ENCODE measurements around the gene ZDHHC20.

ZDHHC20 gene

DNA sequence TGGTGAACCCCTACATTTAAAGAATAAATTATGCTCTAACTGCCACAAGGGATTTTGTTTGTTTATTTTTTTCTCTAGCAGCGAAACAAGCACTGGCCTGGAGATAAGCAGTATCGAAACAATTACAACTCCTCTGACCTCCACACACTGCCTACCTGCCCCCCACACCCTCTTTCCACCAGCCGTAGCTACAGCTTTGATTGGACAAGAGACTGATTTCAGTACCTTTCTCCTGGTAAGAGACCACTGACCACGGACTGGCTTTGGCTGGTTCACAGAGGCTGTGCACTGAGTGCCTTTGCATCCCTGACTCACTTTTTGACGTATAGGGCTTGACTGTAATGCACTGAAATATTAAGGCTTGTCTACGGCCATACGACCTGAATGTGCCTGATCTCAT is 7.4 kb upstream of the ZDHHC20 start:
- H3K36me3 ChIP-seq (ENCODE audit: control insufficient read depth, insufficient read depth, low read length): no peaks in the 10 kb centered on the region
- peaks cover 14% of the 10 kb centered on the region for H3K4me1 ChIP-seq (ENCODE audit: control insufficient read depth, insufficient read depth, low read length)
- no peak overlapping the region for H3K27ac ChIP-seq (ENCODE audit: low read depth, low read length)
- no peaks in the 10 kb centered on the region for H3K27me3 ChIP-seq (ENCODE audit: control insufficient read depth, insufficient read depth, low read length)
- H3K9me3 ChIP-seq (ENCODE audit: control insufficient read depth, insufficient read depth, low read depth, low read length): no peaks in the 10 kb centered on the region
- no peak overlapping the region for H3K4me3 ChIP-seq (ENCODE audit: low read depth, low read length)
- no peak overlapping the region for H3K9ac ChIP-seq (ENCODE audit: low read length)

DNA sequence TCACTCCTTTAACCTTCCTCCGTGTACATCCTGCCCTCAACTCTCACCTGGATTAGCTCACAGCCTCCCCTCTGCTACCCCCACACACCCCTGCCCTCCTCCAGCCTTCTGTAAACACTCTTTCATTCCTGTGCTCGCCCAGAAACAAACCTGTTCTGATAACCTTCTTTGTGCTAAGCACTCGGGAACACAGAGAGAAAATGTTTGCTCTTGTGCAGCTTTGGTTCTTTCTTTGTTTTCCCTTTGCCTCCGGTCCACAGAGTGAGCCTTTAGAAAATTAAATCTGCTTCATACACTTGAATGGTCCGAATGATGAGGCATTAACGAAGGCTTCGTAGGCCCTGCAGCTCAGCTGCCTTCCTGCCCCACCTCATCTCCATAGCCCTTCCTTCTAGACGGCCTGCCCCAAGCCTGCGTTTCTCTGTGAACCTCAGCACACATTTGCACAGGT is 6.6 kb upstream of the ZDHHC20 start:
- Histone ChIP-seq H3K9ac (ENCODE audit: low read length) (no peak overlapping the region), H3K36me3 (ENCODE audit: control insufficient read depth, insufficient read depth, low read length) (no peaks in the 10 kb centered on the region), H3K4me3 (ENCODE audit: low read depth, low read length) (no peak overlapping the region), H3K4me1 (ENCODE audit: control insufficient read depth, insufficient read depth, low read length) (peaks cover 14% of the 10 kb centered on the region), H3K9me3 (ENCODE audit: control insufficient read depth, insufficient read depth, low read depth, low read length) (no peaks in the 10 kb centered on the region), H3K27me3 (ENCODE audit: control insufficient read depth, insufficient read depth, low read length) (no peaks in the 10 kb centered on the region), H3K27ac (ENCODE audit: low read depth, low read length) (no peak overlapping the region)

DNA sequence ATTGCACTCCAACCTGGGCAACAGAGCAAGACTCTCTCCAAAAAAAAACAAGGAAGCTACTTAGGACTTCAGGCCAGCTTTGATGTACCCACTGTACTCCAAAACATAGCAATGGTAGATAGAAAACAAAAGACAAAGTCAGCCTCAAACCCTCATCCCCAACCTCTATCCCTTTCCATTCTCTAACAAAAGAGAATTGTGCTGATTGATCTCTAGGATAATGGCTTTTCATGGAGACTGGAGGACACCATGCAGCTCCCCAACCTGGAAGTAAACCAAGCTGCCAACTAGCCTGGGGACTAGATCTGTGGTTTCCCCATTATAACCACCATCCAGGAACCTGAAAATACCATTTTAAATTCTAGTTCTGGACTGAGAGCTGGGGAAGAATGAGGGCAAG is 4.3 kb upstream of the ZDHHC20 start:
- Histone ChIP-seq H3K27ac (ENCODE audit: low read depth, low read length) (no peak overlapping the region), H3K9ac (ENCODE audit: low read length) (no peak overlapping the region), H3K4me3 (ENCODE audit: low read depth, low read length) (no peak overlapping the region), H3K4me1 (ENCODE audit: control insufficient read depth, insufficient read depth, low read length) (peaks cover 20% of the 10 kb centered on the region), H3K27me3 (ENCODE audit: control insufficient read depth, insufficient read depth, low read length) (no peaks in the 10 kb centered on the region), H3K9me3 (ENCODE audit: control insufficient read depth, insufficient read depth, low read depth, low read length) (no peaks in the 10 kb centered on the region), H3K36me3 (ENCODE audit: control insufficient read depth, insufficient read depth, low read length) (peaks cover 2% of the 10 kb centered on the region; the same call in 1 of the 2 replicates)

DNA sequence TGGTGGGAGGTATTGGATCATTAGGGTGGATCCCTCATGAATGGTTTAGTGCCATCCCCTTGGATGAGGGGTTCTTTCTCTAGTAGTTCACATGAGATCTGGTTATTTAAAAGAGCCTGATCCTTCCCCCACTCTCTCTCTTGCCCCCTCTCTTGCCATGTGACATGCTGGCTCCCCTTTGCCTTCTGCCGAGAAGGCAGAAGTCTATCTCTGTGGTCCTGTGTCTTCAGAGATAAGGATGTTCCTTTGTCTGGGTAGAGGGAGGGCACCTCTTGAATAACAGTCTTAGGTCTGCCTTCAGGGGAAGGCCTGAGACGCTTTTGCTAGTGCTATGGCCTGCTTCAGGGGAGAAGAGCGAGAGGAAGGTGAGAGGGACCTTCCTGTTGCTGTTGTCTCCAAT is 2.0 kb upstream of the ZDHHC20 start:
- no peaks in the 10 kb centered on the region for H3K27me3 ChIP-seq (ENCODE audit: control insufficient read depth, insufficient read depth, low read length)
- H3K4me1 ChIP-seq (ENCODE audit: control insufficient read depth, insufficient read depth, low read length): peaks cover 20% of the 10 kb centered on the region
- H3K4me3 ChIP-seq (ENCODE audit: low read depth, low read length): no peak overlapping the region
- peaks cover 2% of the 10 kb centered on the region; the same call in 1 of the 2 replicates for H3K36me3 ChIP-seq (ENCODE audit: control insufficient read depth, insufficient read depth, low read length)
- H3K9me3 ChIP-seq (ENCODE audit: control insufficient read depth, insufficient read depth, low read depth, low read length): no peaks in the 10 kb centered on the region
- H3K27ac ChIP-seq (ENCODE audit: low read depth, low read length): no peak overlapping the region
- no peak overlapping the region for H3K9ac ChIP-seq (ENCODE audit: low read length)

DNA sequence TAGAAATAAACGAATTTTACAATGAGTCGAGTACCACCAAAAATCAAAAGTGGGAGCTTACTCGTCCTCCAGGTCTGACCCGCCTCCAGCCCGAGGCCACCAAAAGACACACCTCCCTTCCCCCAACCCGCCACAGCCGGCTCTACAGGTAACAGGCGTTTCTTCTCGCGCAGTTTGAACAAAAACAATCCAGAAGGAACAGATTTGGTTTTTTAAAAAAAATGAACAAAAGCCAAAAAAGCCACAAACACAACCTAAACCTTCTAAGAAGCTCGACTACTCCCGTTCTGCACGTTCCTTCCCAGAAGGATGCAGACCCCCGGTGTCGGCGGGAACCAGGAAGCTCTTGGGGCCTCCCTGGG is 671 bp downstream of the ZDHHC20 start:
- H3K27me3 ChIP-seq (ENCODE audit: control insufficient read depth, insufficient read depth, low read length): no peaks in the 10 kb centered on the region
- H3K27ac ChIP-seq (ENCODE audit: low read depth, low read length): peak overlapping the region; percentile 95
- H3K4me3 ChIP-seq (ENCODE audit: low read depth, low read length): peak overlapping the region; percentile 100
- H3K36me3 ChIP-seq (ENCODE audit: control insufficient read depth, insufficient read depth, low read length): peaks cover 2% of the 10 kb centered on the region; the same call in 1 of the 2 replicates
- peaks cover 8% of the 10 kb centered on the region; the same call in 1 of the 2 replicates for H3K9me3 ChIP-seq (ENCODE audit: control insufficient read depth, insufficient read depth, low read depth, low read length)
- peaks cover 11% of the 10 kb centered on the region for H3K4me1 ChIP-seq (ENCODE audit: control insufficient read depth, insufficient read depth, low read length)
- H3K9ac ChIP-seq (ENCODE audit: low read length): peak overlapping the region; percentile 99

DNA sequence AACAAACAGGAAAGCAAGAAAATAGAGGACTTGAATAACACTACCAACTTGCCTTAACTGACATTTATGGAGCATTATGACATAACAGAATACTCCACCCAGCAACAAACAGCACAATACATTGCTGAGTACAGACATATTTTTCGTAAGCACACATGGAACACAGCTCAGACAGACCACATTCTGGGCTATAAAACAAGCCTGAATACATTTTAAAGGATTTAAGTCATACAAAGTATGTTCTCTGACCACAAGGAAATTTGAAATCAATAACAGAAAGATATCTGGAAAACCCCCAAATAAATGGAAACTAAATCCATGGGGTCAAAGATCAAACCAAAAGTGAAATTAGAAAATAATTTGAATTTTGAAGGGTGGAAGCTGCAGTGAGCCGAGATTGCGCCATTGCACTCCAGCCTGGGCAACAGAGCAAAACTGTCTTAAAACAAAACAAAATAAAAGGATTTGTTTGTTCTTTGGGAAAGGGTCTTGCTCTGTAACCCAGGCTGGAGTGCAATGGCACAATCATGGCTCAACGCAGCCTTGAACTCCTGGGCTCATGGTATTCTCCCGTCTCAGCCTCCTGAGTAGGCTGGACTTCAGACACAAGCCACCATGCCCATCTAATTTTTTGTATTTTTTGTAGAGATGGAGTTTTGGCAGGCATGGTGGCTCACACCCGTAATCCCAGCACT is 5.6 kb downstream of the ZDHHC20 start:
- H3K4me3 ChIP-seq (ENCODE audit: low read depth, low read length): no peak overlapping the region
- H3K9me3 ChIP-seq (ENCODE audit: control insufficient read depth, insufficient read depth, low read depth, low read length): peaks cover 30% of the 10 kb centered on the region
- peaks cover 9% of the 10 kb centered on the region for H3K36me3 ChIP-seq (ENCODE audit: control insufficient read depth, insufficient read depth, low read length)
- peaks cover 5% of the 10 kb centered on the region; the same call in 1 of the 2 replicates for H3K4me1 ChIP-seq (ENCODE audit: control insufficient read depth, insufficient read depth, low read length)
- H3K9ac ChIP-seq (ENCODE audit: low read length): no peak overlapping the region
- H3K27me3 ChIP-seq (ENCODE audit: control insufficient read depth, insufficient read depth, low read length): no peaks in the 10 kb centered on the region
- H3K27ac ChIP-seq (ENCODE audit: low read depth, low read length): no peak overlapping the region

DNA sequence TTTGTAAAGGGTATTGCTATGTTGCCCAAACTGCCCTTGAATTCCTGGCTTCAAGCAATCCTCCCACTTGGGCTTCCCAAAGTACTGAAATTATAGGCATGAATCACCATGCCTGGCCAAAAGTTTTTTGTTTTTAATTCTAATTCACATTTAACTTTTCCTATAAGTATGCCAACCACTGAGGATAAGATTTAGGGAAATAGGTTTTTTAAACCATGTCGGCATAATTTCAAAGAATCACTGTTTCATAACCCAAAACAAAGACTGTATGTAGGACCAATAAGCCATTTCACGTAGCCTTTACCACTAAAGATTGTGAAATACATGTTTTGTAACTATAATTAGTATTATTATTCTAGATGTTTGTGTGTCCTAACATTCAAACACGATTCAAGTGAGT is 8.2 kb downstream of the ZDHHC20 start:
- Histone ChIP-seq H3K36me3 (ENCODE audit: control insufficient read depth, insufficient read depth, low read length) (peaks cover 12% of the 10 kb centered on the region), H3K9me3 (ENCODE audit: control insufficient read depth, insufficient read depth, low read depth, low read length) (peaks cover 40% of the 10 kb centered on the region), H3K27me3 (ENCODE audit: control insufficient read depth, insufficient read depth, low read length) (no peaks in the 10 kb centered on the region), H3K4me1 (ENCODE audit: control insufficient read depth, insufficient read depth, low read length) (no peaks in the 10 kb centered on the region), H3K27ac (ENCODE audit: low read depth, low read length) (no peak overlapping the region), H3K9ac (ENCODE audit: low read length) (no peak overlapping the region), H3K4me3 (ENCODE audit: low read depth, low read length) (no peak overlapping the region)

DNA sequence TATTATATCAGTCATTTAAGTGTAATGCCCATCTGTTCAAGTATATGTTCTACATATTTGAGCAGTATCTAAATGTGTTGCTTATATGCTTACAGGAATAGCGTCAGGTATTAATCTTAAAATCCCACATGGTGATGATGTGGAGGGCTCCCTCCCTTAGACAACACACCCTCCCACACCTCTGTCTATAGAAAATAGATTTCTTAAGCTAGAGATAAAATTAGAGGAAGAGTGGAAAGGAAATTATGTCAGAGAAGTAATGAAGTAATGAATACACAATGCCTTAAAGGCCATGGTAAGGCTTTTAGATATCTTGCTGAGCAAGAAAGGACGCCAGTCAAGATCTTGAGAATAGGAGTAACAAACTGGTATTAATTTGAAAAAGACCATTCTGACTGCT is 12.4 kb downstream of the ZDHHC20 start:
- H3K27me3 ChIP-seq (ENCODE audit: control insufficient read depth, insufficient read depth, low read length): no peaks in the 10 kb centered on the region
- H3K4me3 ChIP-seq (ENCODE audit: low read depth, low read length): no peak overlapping the region

GRCh38 chr13:21445759-21446158 is 13.3 kb downstream of the ZDHHC20 start:
- Histone ChIP-seq H3K9me3 (ENCODE audit: control insufficient read depth, insufficient read depth, low read depth, low read length) (peaks cover 40% of the 10 kb centered on the region; the same call in 1 of the 2 replicates), H3K27ac (ENCODE audit: low read depth, low read length) (no peak overlapping the region), H3K9ac (ENCODE audit: low read length) (no peak overlapping the region), H3K4me1 (ENCODE audit: control insufficient read depth, insufficient read depth, low read length) (no peaks in the 10 kb centered on the region), H3K36me3 (ENCODE audit: control insufficient read depth, insufficient read depth, low read length) (peaks cover 17% of the 10 kb centered on the region), H3K4me3 (ENCODE audit: low read depth, low read length) (no peak overlapping the region), H3K27me3 (ENCODE audit: control insufficient read depth, insufficient read depth, low read length) (no peaks in the 10 kb centered on the region)

More for the DNA sequence above, 12.4 kb downstream of the ZDHHC20 start:
- no peak overlapping the region for H3K27ac ChIP-seq (ENCODE audit: low read depth, low read length)
- H3K9me3 ChIP-seq (ENCODE audit: control insufficient read depth, insufficient read depth, low read depth, low read length): peaks cover 40% of the 10 kb centered on the region; the same call in 1 of the 2 replicates
- H3K9ac ChIP-seq (ENCODE audit: low read length): no peak overlapping the region
- no peaks in the 10 kb centered on the region for H3K4me1 ChIP-seq (ENCODE audit: control insufficient read depth, insufficient read depth, low read length)
- peaks cover 17% of the 10 kb centered on the region for H3K36me3 ChIP-seq (ENCODE audit: control insufficient read depth, insufficient read depth, low read length)

DNA sequence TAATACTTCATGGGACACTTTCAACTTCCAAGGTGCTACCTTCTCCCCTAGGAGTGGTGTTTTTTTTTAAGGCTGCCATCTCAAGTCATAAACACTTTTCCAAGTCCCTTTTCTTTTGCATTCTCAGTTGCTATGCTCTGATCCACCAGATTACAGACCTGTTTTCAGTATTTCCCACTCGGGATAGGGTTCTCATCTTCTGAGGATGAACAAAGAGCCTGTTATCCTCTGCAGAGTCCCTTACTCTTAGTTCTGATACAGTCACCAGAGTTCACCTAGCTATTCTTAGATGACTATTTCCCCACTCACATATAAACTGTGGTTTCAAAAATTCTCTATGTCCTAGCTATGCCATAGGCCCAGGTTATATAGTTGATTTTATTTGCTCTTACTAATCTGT is 15.9 kb downstream of the ZDHHC20 start:
- Histone ChIP-seq H3K36me3 (ENCODE audit: control insufficient read depth, insufficient read depth, low read length) (peaks cover 12% of the 10 kb centered on the region; the same call in 1 of the 2 replicates), H3K4me1 (ENCODE audit: control insufficient read depth, insufficient read depth, low read length) (no peaks in the 10 kb centered on the region), H3K9me3 (ENCODE audit: control insufficient read depth, insufficient read depth, low read depth, low read length) (peaks cover 49% of the 10 kb centered on the region), H3K9ac (ENCODE audit: low read length) (no peak overlapping the region), H3K4me3 (ENCODE audit: low read depth, low read length) (no peak overlapping the region), H3K27ac (ENCODE audit: low read depth, low read length) (no peak overlapping the region), H3K27me3 (ENCODE audit: control insufficient read depth, insufficient read depth, low read length) (no peaks in the 10 kb centered on the region)

- no peak overlapping the region for H3K9ac ChIP-seq (ENCODE audit: low read length)
- H3K9me3 ChIP-seq (ENCODE audit: control insufficient read depth, insufficient read depth, low read depth, low read length): peaks cover 40% of the 10 kb centered on the region
- H3K4me3 ChIP-seq (ENCODE audit: low read depth, low read length): no peak overlapping the region
- no peak overlapping the region for H3K27ac ChIP-seq (ENCODE audit: low read depth, low read length)
- no peaks in the 10 kb centered on the region for H3K27me3 ChIP-seq (ENCODE audit: control insufficient read depth, insufficient read depth, low read length)
- peaks cover 4% of the 10 kb centered on the region; the same call in 1 of the 2 replicates for H3K36me3 ChIP-seq (ENCODE audit: control insufficient read depth, insufficient read depth, low read length)
- H3K4me1 ChIP-seq (ENCODE audit: control insufficient read depth, insufficient read depth, low read length): no peaks in the 10 kb centered on the region; the same call in 1 of the 2 replicates
Measured at GRCh38 chr13:21436582-21436981, 22.5 kb downstream of the ZDHHC20 start.
